ENCODE results near the gene CIBAR2.

CIBAR2 gene

DNA sequence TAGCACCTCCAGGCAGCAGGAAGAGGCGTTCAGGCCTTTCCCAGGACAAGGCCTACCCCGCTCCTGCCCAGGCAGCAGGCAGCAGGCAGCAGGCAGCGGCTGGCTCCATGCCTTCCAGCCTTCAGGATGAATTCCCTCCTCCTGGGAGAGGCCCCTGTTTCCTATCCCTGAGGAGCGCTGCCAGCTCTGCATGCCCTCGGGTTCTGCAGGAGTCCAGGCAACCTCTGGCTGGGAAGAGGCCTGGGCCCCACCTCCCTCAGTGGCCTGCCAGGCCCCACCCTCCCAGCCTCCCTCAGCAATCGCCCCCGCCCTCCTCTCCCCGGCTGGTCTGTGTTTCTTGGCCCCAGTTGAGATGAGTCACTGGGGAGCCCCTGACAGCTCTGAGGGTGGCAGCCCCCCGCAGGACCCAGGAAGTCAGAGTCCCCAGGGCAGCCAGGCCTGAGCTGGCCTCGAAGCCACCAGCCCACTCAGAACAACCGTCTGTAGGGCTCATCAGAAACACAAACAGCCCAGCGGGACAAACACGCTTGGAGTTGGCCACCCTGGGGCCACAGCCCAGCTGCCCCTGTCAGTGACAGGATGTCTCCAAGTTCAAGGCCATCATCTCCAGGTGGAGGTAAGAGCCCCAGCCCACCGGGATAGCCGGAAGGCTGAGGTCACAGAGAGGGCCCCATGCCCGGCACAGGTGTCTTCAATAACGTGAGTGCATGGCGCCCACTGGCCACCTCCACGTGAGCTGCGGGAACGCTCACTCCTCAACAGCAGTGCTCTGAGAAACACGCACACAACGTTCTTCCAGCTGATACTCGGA, 39.5 kb upstream of the CIBAR2 start:
- no peaks in the 10 kb centered on the region for H3K9me3 ChIP-seq (ENCODE audit: control insufficient read depth, insufficient read depth, low read length)
- H3K36me3 ChIP-seq (ENCODE audit: control insufficient read depth, insufficient read depth, low read length): no peaks in the 10 kb centered on the region
- no peak overlapping the region for H3K27ac ChIP-seq (ENCODE audit: low read length)
- no peaks in the 10 kb centered on the region for H3K27me3 ChIP-seq (ENCODE audit: control insufficient read depth, insufficient read depth, low read length)
- no CpG with 5 or more reads among the region's 24 CpGs for WGBS (ENCODE audit: insufficient coverage, insufficient read length)
- no peak for DNase-seq (ENCODE audit: low read depth, low spot score)
- no peak overlapping the region for H3K4me3 ChIP-seq (ENCODE audit: low read length)
- H3K4me1 ChIP-seq (ENCODE audit: control insufficient read depth, insufficient read depth, low read length): no peaks in the 10 kb centered on the region

DNA sequence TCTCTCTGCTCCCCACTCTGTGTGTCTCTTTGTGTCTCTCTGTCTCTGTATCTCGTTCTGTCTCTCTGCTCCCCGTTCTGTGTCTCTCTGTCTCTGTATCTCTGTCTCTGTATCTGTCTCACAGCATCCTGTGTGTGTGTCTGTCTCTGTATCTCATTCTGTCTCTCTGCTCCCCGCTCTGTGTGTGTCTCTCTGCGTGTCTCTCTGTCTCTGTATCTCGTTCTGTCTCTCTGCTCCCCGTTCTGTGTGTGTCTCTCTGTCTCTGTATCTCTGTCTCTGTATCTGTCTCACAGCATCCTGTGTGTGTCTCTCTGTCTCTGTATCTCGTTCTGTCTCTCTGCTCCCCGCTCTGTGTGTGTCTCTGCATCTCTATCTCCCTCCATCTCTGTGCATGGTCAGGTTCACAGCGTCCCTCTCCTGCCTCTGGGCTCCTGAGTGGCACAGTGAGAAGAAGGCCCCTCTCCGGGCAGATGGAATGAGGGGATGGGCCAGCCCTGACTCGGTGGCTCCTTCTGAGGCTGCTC, 38.9 kb upstream of the CIBAR2 start:
- H3K27me3 ChIP-seq (ENCODE audit: control insufficient read depth, insufficient read depth, low read length): no peaks in the 10 kb centered on the region
- no peak overlapping the region for H3K4me3 ChIP-seq (ENCODE audit: low read length)
- WGBS (ENCODE audit: insufficient coverage, insufficient read length): no CpG with 5 or more reads among the region's 11 CpGs
- H3K9me3 ChIP-seq (ENCODE audit: control insufficient read depth, insufficient read depth, low read length): no peaks in the 10 kb centered on the region
- no peak for DNase-seq (ENCODE audit: low read depth, low spot score)
- no peaks in the 10 kb centered on the region for H3K36me3 ChIP-seq (ENCODE audit: control insufficient read depth, insufficient read depth, low read length)
- H3K27ac ChIP-seq (ENCODE audit: low read length): no peak overlapping the region
- no peaks in the 10 kb centered on the region for H3K4me1 ChIP-seq (ENCODE audit: control insufficient read depth, insufficient read depth, low read length)

DNA sequence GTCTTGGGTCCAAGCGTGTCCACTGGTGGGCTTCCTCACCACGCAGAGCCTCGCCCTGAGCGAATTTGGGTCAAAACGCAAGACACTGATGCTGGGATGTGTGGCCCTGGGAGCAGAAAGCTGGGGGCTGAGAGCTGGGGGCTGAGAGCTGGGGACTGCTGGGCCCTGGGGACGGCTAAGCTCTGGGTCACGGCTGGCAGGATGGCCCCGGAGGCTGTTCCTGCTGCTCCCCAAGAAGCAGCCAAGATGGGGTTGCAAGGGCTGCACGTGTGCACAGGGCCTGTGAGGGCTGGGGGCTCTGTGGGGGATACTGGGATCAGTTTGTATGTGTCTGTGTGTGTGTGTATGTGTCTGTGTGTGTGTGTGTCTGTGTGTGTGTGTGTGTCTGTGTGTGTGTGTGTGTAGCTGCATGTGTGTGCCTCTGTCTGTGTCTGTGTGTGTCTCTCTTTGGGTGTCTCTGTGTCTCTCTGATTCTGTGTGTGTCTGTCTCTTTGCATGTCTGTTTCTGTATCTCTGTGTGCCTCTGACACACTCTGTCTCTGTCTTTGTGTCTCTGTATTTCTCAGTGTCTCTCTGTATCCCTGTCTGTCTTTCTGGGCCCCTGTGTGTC, 38.2 kb upstream of the CIBAR2 start:
- no peaks in the 10 kb centered on the region for H3K27me3 ChIP-seq (ENCODE audit: control insufficient read depth, insufficient read depth, low read length)
- DNase-seq (ENCODE audit: low read depth, low spot score): no peak
- H3K4me1 ChIP-seq (ENCODE audit: control insufficient read depth, insufficient read depth, low read length): no peaks in the 10 kb centered on the region
- no CpG with 5 or more reads among the region's 9 CpGs for WGBS (ENCODE audit: insufficient coverage, insufficient read length)
- no peaks in the 10 kb centered on the region for H3K36me3 ChIP-seq (ENCODE audit: control insufficient read depth, insufficient read depth, low read length)
- H3K27ac ChIP-seq (ENCODE audit: low read length): no peak overlapping the region
- H3K4me3 ChIP-seq (ENCODE audit: low read length): no peak overlapping the region; the same call in 1 of the 2 replicates
- no peaks in the 10 kb centered on the region for H3K9me3 ChIP-seq (ENCODE audit: control insufficient read depth, insufficient read depth, low read length)

DNA sequence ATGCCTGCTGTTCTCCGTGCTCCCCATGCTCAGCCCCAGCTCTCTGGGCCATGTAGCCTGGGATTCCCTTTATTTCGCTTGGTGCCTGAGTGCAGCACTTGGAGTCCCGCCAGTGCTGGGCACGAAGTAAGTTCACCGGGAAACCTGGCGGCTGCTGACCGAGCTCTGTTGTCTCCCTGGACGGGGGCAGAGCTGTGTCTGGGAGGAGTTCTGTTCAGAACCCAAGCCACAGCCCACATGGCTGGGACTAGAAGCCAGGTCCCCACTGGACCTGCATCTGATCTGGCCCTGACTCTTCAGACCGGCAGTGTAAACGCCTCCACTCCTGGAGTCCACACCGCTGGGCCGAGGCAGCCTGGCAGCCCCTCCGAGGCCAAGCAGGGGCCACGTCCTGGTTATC, 37.5 kb upstream of the CIBAR2 start:
- H3K4me3 ChIP-seq (ENCODE audit: low read length): no peak overlapping the region
- no peaks in the 10 kb centered on the region for H3K27me3 ChIP-seq (ENCODE audit: control insufficient read depth, insufficient read depth, low read length)
- no peak overlapping the region for H3K27ac ChIP-seq (ENCODE audit: low read length)
- H3K4me1 ChIP-seq (ENCODE audit: control insufficient read depth, insufficient read depth, low read length): no peaks in the 10 kb centered on the region
- no peak for DNase-seq (ENCODE audit: low read depth, low spot score)
- no peaks in the 10 kb centered on the region for H3K36me3 ChIP-seq (ENCODE audit: control insufficient read depth, insufficient read depth, low read length)
- WGBS (ENCODE audit: insufficient coverage, insufficient read length): no CpG with 5 or more reads among the region's 14 CpGs
- H3K9me3 ChIP-seq (ENCODE audit: control insufficient read depth, insufficient read depth, low read length): no peaks in the 10 kb centered on the region

GRCh38 chr16:85148931-85149330, 36.7 kb upstream of the CIBAR2 start:
- no peak overlapping the region for H3K4me3 ChIP-seq (ENCODE audit: low read length)
- H3K4me1 ChIP-seq (ENCODE audit: control insufficient read depth, insufficient read depth, low read length): no peaks in the 10 kb centered on the region
- DNase-seq (ENCODE audit: low read depth, low spot score): no peak
- no peaks in the 10 kb centered on the region for H3K9me3 ChIP-seq (ENCODE audit: control insufficient read depth, insufficient read depth, low read length)
- H3K27me3 ChIP-seq (ENCODE audit: control insufficient read depth, insufficient read depth, low read length): no peaks in the 10 kb centered on the region
- H3K27ac ChIP-seq (ENCODE audit: low read length): no peak overlapping the region
- H3K36me3 ChIP-seq (ENCODE audit: control insufficient read depth, insufficient read depth, low read length): no peaks in the 10 kb centered on the region
- no CpG with 5 or more reads among the region's 9 CpGs for whole genome bisulfite sequencing (ENCODE audit: insufficient coverage, insufficient read length)

DNA sequence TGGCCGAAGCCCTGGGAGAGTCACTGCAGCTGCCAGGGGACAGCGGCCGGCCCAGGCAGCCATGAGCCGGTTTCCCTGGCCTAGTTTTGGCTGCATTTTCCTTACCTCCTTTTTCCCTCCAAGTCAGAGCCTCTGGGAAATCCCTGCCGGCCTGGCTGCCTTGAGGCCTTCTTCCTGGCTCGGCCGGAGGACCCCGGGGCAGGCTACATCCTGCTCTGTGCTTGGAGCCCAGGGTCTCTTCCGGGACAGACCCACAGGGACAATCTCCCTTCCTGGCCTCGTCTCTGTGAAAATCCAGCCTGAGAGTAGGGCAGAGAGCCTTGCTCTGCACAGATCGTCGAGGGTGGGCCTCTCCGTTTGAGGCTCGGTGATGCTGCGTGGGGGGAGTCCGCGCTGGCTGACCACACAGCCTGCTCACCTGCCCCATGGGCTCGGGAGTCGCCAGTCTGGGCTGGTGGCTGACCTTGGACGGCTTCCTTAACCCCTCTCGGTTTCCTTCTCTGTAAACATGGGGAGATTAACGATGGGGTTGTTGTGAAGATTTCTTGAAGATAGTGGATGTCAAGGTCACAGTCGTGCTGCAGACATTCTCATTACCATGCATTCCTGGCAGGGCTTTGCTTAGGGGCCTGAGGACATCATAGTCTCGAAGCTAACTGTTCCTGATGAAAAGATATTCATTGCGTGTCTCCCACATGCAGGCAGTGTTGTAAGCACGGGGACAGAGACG, 34.8 kb upstream of the CIBAR2 start:
- DNase-seq (ENCODE audit: low read depth, low spot score): no peak
- Histone ChIP-seq H3K36me3 (ENCODE audit: control insufficient read depth, insufficient read depth, low read length) (no peaks in the 10 kb centered on the region), H3K4me1 (ENCODE audit: control insufficient read depth, insufficient read depth, low read length) (no peaks in the 10 kb centered on the region), H3K27ac (ENCODE audit: low read length) (no peak overlapping the region), H3K9me3 (ENCODE audit: control insufficient read depth, insufficient read depth, low read length) (no peaks in the 10 kb centered on the region), H3K4me3 (ENCODE audit: low read length) (no peak overlapping the region), H3K27me3 (ENCODE audit: control insufficient read depth, insufficient read depth, low read length) (no peaks in the 10 kb centered on the region)
- no CpG with 5 or more reads among the region's 27 CpGs for WGBS (ENCODE audit: insufficient coverage, insufficient read length)

DNA sequence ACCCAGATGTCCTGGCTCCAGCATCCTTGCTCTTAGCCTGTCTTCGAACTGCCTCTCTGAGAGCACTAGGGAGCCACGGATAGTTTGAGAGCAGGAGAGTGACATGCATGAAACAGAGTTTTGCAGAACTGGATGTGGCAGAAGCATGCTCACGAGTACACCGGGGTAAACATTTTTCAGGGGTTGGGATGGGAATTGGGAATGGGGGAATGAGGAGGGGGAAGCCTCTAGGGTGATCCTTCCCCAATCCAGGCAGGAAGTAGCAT, 34.2 kb upstream of the CIBAR2 start:
- no peak for DNase-seq (ENCODE audit: low read depth, low spot score)
- Histone ChIP-seq H3K9me3 (ENCODE audit: control insufficient read depth, insufficient read depth, low read length) (no peaks in the 10 kb centered on the region), H3K4me3 (ENCODE audit: low read length) (no peak overlapping the region), H3K27ac (ENCODE audit: low read length) (no peak overlapping the region), H3K27me3 (ENCODE audit: control insufficient read depth, insufficient read depth, low read length) (no peaks in the 10 kb centered on the region), H3K4me1 (ENCODE audit: control insufficient read depth, insufficient read depth, low read length) (no peaks in the 10 kb centered on the region), H3K36me3 (ENCODE audit: control insufficient read depth, insufficient read depth, low read length) (no peaks in the 10 kb centered on the region)
- no CpG with 5 or more reads among the region's 4 CpGs for WGBS (ENCODE audit: insufficient coverage, insufficient read length)

GRCh38 chr16:85145734-85146531, 33.7 kb upstream of the CIBAR2 start:
- no peak for DNase-seq (ENCODE audit: low read depth, low spot score)
- no peak overlapping the region for H3K27ac ChIP-seq (ENCODE audit: low read length)
- no peaks in the 10 kb centered on the region for H3K9me3 ChIP-seq (ENCODE audit: control insufficient read depth, insufficient read depth, low read length)
- no peaks in the 10 kb centered on the region for H3K36me3 ChIP-seq (ENCODE audit: control insufficient read depth, insufficient read depth, low read length)
- no peak overlapping the region for H3K4me3 ChIP-seq (ENCODE audit: low read length)
- H3K4me1 ChIP-seq (ENCODE audit: control insufficient read depth, insufficient read depth, low read length): no peaks in the 10 kb centered on the region
- no CpG with 5 or more reads among the region's 20 CpGs for WGBS (ENCODE audit: insufficient coverage, insufficient read length)
- H3K27me3 ChIP-seq (ENCODE audit: control insufficient read depth, insufficient read depth, low read length): no peaks in the 10 kb centered on the region

DNA sequence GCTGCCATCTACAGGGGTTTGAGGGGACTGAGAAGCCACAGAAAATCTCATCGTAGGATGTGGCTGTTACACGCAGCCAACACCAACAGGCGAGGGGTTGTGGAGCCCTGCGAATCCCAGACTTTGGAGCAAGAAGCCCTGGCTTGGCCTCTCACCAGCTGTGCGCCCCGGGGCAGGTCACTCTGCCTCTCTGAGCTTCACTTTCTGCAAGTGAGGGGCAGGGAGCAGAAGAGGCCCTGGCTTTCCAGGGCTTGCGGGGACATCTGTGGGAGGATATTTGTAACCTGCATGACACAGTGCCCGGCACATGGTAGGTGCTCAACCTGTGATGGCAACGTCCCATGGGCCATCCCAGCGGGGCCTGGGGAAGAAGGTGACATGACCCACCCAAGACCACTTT, 32.9 kb upstream of the CIBAR2 start:
- Histone ChIP-seq H3K9me3 (ENCODE audit: control insufficient read depth, insufficient read depth, low read length) (no peaks in the 10 kb centered on the region), H3K4me1 (ENCODE audit: control insufficient read depth, insufficient read depth, low read length) (no peaks in the 10 kb centered on the region), H3K27ac (ENCODE audit: low read length) (no peak overlapping the region), H3K4me3 (ENCODE audit: low read length) (no peak overlapping the region), H3K27me3 (ENCODE audit: control insufficient read depth, insufficient read depth, low read length) (no peaks in the 10 kb centered on the region), H3K36me3 (ENCODE audit: control insufficient read depth, insufficient read depth, low read length) (no peaks in the 10 kb centered on the region)
- DNase-seq (ENCODE audit: low read depth, low spot score): no peak
- no CpG with 5 or more reads among the region's 10 CpGs for WGBS (ENCODE audit: insufficient coverage, insufficient read length)

Data from iPS DF 6.9 (cell line).